GM12878 (cell line): ENCODE measurements around the gene DNAJB8. TPM values are rescaled to one million over a fixed set of nuclear protein-coding genes. Genes with fewer than 3 reads are reported as not detected.
A peak's percentile ranks its signal among the peaks of the same experiment; 100 is the strongest.

Source experiments
- ATAC-seq: fragments of 200-7000 bp; cut with Tn5 transposase; 3 replicates; pipeline ENCODE4 v1.9.1; 2020; ENCODE audit warnings: mild to moderate bottlenecking, moderate library complexity
- BruUV-seq: library from RNA; stranded (reverse); fragments of 400-500 nt; replicated peaks from 2 replicates; lab custom pipeline; 2021; lab: Mats Ljungman, UMichigan
- CTCF ChIA-PET: fragments of 300-600 bp; sonication (Branson Sonifier 250); formaldehyde crosslinking; extraction: SDS; loops from one replicate; lab custom pipeline; 2021; ENCODE audit warnings: inconsistent platforms; lab: Yijun Ruan, JAX
- POLR2A ChIA-PET: fragments of 350-600 bp; formaldehyde crosslinking; extraction: SDS; loops from one replicate; lab custom pipeline; 2021; ENCODE audit warnings: inconsistent platforms; lab: Charles Lee
- RAD21 ChIA-PET: fragments of 300-600 bp; sonication (Branson Sonifier 250); formaldehyde crosslinking; loops from one replicate; lab custom pipeline; 2023; ENCODE audit warnings: antibody characterized with exemption; ENCODE audit not compliant: unreplicated experiment; lab: Charles Lee
- SMC1A ChIA-PET: fragments of 300-600 bp; sonication (Branson Sonifier 250); formaldehyde crosslinking; loops from one replicate; lab custom pipeline; 2023; ENCODE audit not compliant: unreplicated experiment, uncharacterized antibody; lab: Charles Lee
- DNase-seq: peaks from one replicate; pipeline ENCODE4 v3.0.0-alpha.2; 2011; ENCODE audit warnings: low read depth, low spot score
- FAIRE-seq: peaks from 3 replicates; lab custom pipeline; 2011; peaks lifted over from hg19 to GRCh38; lab: Jason Lieb, UNC
- H2AFZ ChIP-seq: 2 replicates; pipeline ENCODE4 v1.6.0; 2011; ENCODE audit warnings: low read depth, low read length, control low read depth; ENCODE audit not compliant: control insufficient read depth
- H3K27ac ChIP-seq: 2 replicates; pipeline ENCODE4 v1.5.1; 2011; ENCODE audit warnings: control low read depth; ENCODE audit not compliant: control insufficient read depth, insufficient read depth
- H3K27me3 ChIP-seq, 2 experiments: replicated peaks in 1 of 2; 2 replicates each; pipeline versions ENCODE4 v1.6.0 to v1.6.1; 2011; ENCODE audit warnings: low read length in 1 of 2; ENCODE audit not compliant: control insufficient read depth in 2 of 2, insufficient read depth in 2 of 2
- H3K36me3 ChIP-seq, 2 experiments: 2 replicates each; pipeline ENCODE4 v1.5.1; 2011; ENCODE audit warnings: low read length in 1 of 2; ENCODE audit not compliant: control insufficient read depth in 2 of 2, insufficient read depth in 2 of 2
- H3K4me1 ChIP-seq: 2 replicates; pipeline ENCODE4 v1.6.1; 2011; ENCODE audit warnings: mild to moderate bottlenecking, low read length, moderate library complexity, mixed read lengths; ENCODE audit not compliant: control insufficient read depth, insufficient read depth
- H3K4me2 ChIP-seq: 2 replicates; pipeline ENCODE4 v1.6.0; 2011; ENCODE audit warnings: control low read depth; ENCODE audit not compliant: control insufficient read depth, insufficient read depth
- H3K4me3 ChIP-seq: fragments of 200-600 bp; sonication (generic); 2 replicates; pipeline ENCODE4 v1.5.1; 2016
- H3K79me2 ChIP-seq: 2 replicates; pipeline ENCODE4 v1.6.0; 2011; ENCODE audit warnings: low read length; ENCODE audit not compliant: control insufficient read depth, insufficient read depth
- H3K9ac ChIP-seq: 2 replicates; pipeline ENCODE4 v1.8.0; 2011; ENCODE audit warnings: low read length, control low read depth, mixed read lengths; ENCODE audit not compliant: control insufficient read depth, insufficient read depth
- H3K9me3 ChIP-seq: replicated peaks from 3 replicates; pipeline ENCODE4 v1.5.1; 2011; ENCODE audit warnings: mild to moderate bottlenecking, low read length; ENCODE audit not compliant: control insufficient read depth, insufficient read depth
- H4K20me1 ChIP-seq: 2 replicates; pipeline ENCODE4 v1.6.0; 2011; ENCODE audit not compliant: control insufficient read depth, insufficient read depth
- CHD1 ChIP-seq: IDR thresholded peaks from 2 replicates; pipeline ENCODE4 v1.6.1; 2012; ENCODE audit warnings: low read depth, low read length, improper control_type of control experiment
- DPF2 ChIP-seq: fragments of 450-650 bp; IDR thresholded peaks from 2 replicates; pipeline ENCODE4 v1.6.1; 2017; ENCODE audit warnings: mild to moderate bottlenecking
- EGR1 ChIP-seq, 2 experiments: IDR thresholded peaks; 1 replicate in 1 of 2; 2 replicates in 1 of 2; pipeline ENCODE4 v1.6.1; 2011 to 2012; ENCODE audit warnings: low read depth in 2 of 2, low read length in 2 of 2, borderline replicate concordance in 1 of 2, mild to moderate bottlenecking in 1 of 2, moderate library complexity in 1 of 2
- EZH2 ChIP-seq: IDR thresholded peaks from 2 replicates; pipeline ENCODE4 v1.6.1; 2012; ENCODE audit warnings: low read depth, mild to moderate bottlenecking, control low read depth, inconsistent platforms, low read length, borderline replicate concordance; ENCODE audit not compliant: control insufficient read depth
- HDAC6 ChIP-seq: fragments of 200-600 bp; sonication (generic); IDR thresholded peaks from one replicate; pipeline ENCODE4 v1.8.0; 2017; ENCODE audit warnings: antibody characterized with exemption; ENCODE audit not compliant: unreplicated experiment
- PML ChIP-seq: IDR thresholded peaks from 2 replicates; pipeline ENCODE4 v1.6.1; 2012; ENCODE audit warnings: low read length, inconsistent platforms
- ZNF24 ChIP-seq: fragments of 450-650 bp; IDR thresholded peaks from 2 replicates; pipeline ENCODE4 v1.6.1; 2017; ENCODE audit warnings: antibody characterized with exemption, mild to moderate bottlenecking
- WGBS: methylation state at CpG from one replicate; pipeline ENCODE4 v1.1.6; 2016; ENCODE audit warnings: low lambda C conversion rate; ENCODE audit not compliant: insufficient replicate concordance, insufficient coverage; ENCODE audit errors: missing lambda C conversion rate; 5-methylcytosine and 5-hydroxymethylcytosine counted together
- in situ Hi-C: fragments of 300-500 bp; cut with MboI; formaldehyde crosslinking; loops from 9 replicates; pipeline ENCODE4 v1.14.3; 2018; ENCODE audit warnings: mixed read lengths
- intact Hi-C: fragments of 100-400 bp; cut with micrococcal nuclease; formaldehyde crosslinking; loops from one replicate; pipeline ENCODE4 v1.14.2; 2022; ENCODE audit not compliant: unreplicated experiment
- polyA plus RNA-seq, 11 experiments: library from polyadenylated mRNA; depleted of rRNA in 4 of 11; unstranded in 6 of 11; stranded (reverse) in 5 of 11; fragments of >200 nt; fragmentation: Nextera tagmentation in 4 of 11; fragmentation: Illumina TruSeq in 1 of 11; extraction: Ambion mirVana in 4 of 11; extraction: Trizol in 1 of 11; gene quantifications; 1 replicate in 1 of 11; 2 replicates in 10 of 11; pipeline versions ENCODE4 v1.2.1 to v1.2.3, GENCODE V29; 2011 to 2016; ENCODE audit warnings: inconsistent platforms in 2 of 11, missing spikeins in 2 of 11, low read depth in 1 of 11
- total RNA-seq, 4 experiments: library from RNA; depleted of rRNA in 3 of 4; stranded (reverse); fragments of >200 nt in 3 of 4; fragmentation: Illumina TruSeq in 1 of 4; extraction: Trizol in 1 of 4; gene quantifications; 2 replicates each; pipeline versions ENCODE4 v1.2.1 to v1.2.3, GENCODE V29; 2013 to 2021

Gene DNAJB8
- total and polyA plus RNA-seq, 10 of the 15 experiments (the other 5 are each of a cell fraction or from before 2014, with no cell fraction given) = not detected

DNA sequence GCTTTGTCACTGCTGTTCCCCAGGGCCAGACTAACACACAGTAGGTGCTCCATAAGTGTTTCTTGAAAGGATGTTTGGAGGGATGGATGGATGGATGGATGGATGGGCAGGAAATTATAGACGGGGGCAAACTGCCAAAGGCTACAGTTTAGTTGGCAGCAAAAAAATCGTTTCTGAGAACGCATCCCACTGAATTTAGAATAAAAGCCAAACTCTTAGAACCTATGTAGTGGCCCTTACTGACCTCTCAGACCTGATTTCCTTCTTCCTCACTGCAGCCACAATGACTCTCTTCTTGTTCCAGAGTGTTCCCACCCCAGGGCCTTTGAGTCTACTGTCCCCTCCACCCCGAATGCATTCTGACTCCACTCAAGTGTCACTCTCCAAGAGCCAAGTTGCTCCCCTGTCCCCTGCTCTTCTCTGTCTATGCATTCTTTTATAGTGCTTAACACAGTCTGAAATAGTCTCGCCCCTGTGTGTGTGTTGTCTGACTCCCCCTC lies 31.5 kb upstream of the DNAJB8 start:
- BruUV-seq = no TSS peak
- Histone ChIP-seq H3K36me3 (no peaks in the 10 kb centered on the region), H3K4me2 (no peak overlapping the region)
- TF ChIP-seq EGR1 (IDR thresholded peaks at IDR 0.05; ENCODE audit: borderline replicate concordance in 1 of 2, low read depth in 2 of 2, low read length in 2 of 2) (no peak), DPF2 (no peak), ZNF24 (no peak), PML (no peak), EZH2 (no peak), CHD1 (no peak), HDAC6 (no peak)
- TF ChIP-seq, all 136 proteins: peak for 0
- H3K9ac ChIP-seq = no peak overlapping the region
- H3K9me3 ChIP-seq = no peaks in the 10 kb centered on the region
- peaks cover 9% of the 10 kb centered on the region in 2 experiments for H3K27me3 ChIP-seq
- in situ Hi-C loops = loop anchor here (10.0 kb wide), 1 partner anchor 403 kb away; no protein-coding TSS in a partner anchor
- FAIRE-seq (peak; percentile 18), DNase-seq (no peak), ATAC-seq (no peak)
- ChIA-PET SMC1A (interaction anchor here (1.1 kb wide), 1 partner anchor 395 kb away, joined by 3 read pairs; no protein-coding TSS in a partner anchor), CTCF (interaction anchor here (1.2 to 2.1 kb wide), 3 partner anchors 8 to 72 kb away, joined by 4 to 8 read pairs (median 7); no protein-coding TSS in a partner anchor), POLR2A (no interaction called here), RAD21 (interaction anchor here (0.8 to 1.0 kb wide), 2 partner anchors 72 to 403 kb away, joined by 3 read pairs; no protein-coding TSS in a partner anchor)
- no peaks in the 10 kb centered on the region for H4K20me1 ChIP-seq
- H3K4me3 ChIP-seq = no peak overlapping the region
- WGBS = 12% methylated on average over 5 of the region's 5 CpGs
- H2AFZ ChIP-seq = peak overlapping the region; percentile 16; the same call in 1 of the 2 replicates
- intact Hi-C loops = loop anchor here (1.0 to 10.0 kb wide), 3 partner anchors 72 to 401 kb away; no protein-coding TSS in a partner anchor
- no peak overlapping the region for H3K27ac ChIP-seq
- H3K79me2 ChIP-seq = no peaks in the 10 kb centered on the region
- H3K4me1 ChIP-seq = no peaks in the 10 kb centered on the region
